ENCODE results near the gene WNT9A. TPM values are rescaled to one million over a fixed set of nuclear protein-coding genes. Genes with fewer than 3 reads are reported as not detected.

WNT9A gene
- polyA plus RNA-seq, 1 donor from 2014 or later: 0.57 TPM

- H3K27me3 ChIP-seq (ENCODE audit: insufficient read depth, low read depth, low read length): no peaks in the 10 kb centered on the region
- no peaks in the 10 kb centered on the region for H3F3A ChIP-seq (ENCODE audit: insufficient read depth, low read length, poor library complexity, severe bottlenecking)
- no peak overlapping the region for H3K9ac ChIP-seq (ENCODE audit: low read length)
- no peak overlapping the region for H2AFZ ChIP-seq (ENCODE audit: low read depth, low read length)
- no peaks in the 10 kb centered on the region for H4K20me1 ChIP-seq (ENCODE audit: insufficient read depth)
- no peak overlapping the region for H3K4me2 ChIP-seq (ENCODE audit: low read length)
- no peak for TF ChIP-seq TAF1 (IDR thresholded peaks at IDR 0.05; ENCODE audit: low read depth)
- no peak for TF ChIP-seq REST (IDR thresholded peaks at IDR 0.05; ENCODE audit: borderline replicate concordance)
- TF ChIP-seq SMC3 (conservative IDR thresholded peaks at IDR 0.05; ENCODE audit: poor library complexity): no peak
- no peak for TF ChIP-seq EZH2 (IDR thresholded peaks at IDR 0.05; ENCODE audit: borderline replicate concordance, insufficient read depth, low read length, poor library complexity, severe bottlenecking)
- TF ChIP-seq EP300 (conservative IDR thresholded peaks at IDR 0.05; ENCODE audit: poor library complexity, severe bottlenecking): no peak
- no peaks in the 10 kb centered on the region for H3K9me3 ChIP-seq (ENCODE audit: low read length)
- no peak overlapping the region for H3K4me3 ChIP-seq (ENCODE audit: low read length)
- H3K36me3 ChIP-seq (ENCODE audit: insufficient read depth, low read length): no peaks in the 10 kb centered on the region
- H3K9me2 ChIP-seq (ENCODE audit: insufficient read depth, low read length): no peaks in the 10 kb centered on the region
- no peaks in the 10 kb centered on the region for H3K79me2 ChIP-seq (replicated peaks; ENCODE audit: insufficient read depth, low read length)
- H3K27ac ChIP-seq (ENCODE audit: low read length): no peak overlapping the region
Measured at GRCh38 chr1:227907439-227908015, 40.2 kb downstream of the WNT9A start.

GRCh38 chr1:227906550-227907071 is 41.1 kb downstream of the WNT9A start:
- Histone ChIP-seq H3K27me3 (ENCODE audit: insufficient read depth, low read depth, low read length) (no peaks in the 10 kb centered on the region), H4K20me1 (ENCODE audit: insufficient read depth) (no peaks in the 10 kb centered on the region), H3K9me2 (ENCODE audit: insufficient read depth, low read length) (no peaks in the 10 kb centered on the region), H3K9ac (ENCODE audit: low read length) (no peak overlapping the region), H3K4me2 (ENCODE audit: low read length) (no peak overlapping the region), H3K36me3 (ENCODE audit: insufficient read depth, low read length) (no peaks in the 10 kb centered on the region), H3K9me3 (ENCODE audit: low read length) (no peaks in the 10 kb centered on the region), H3K79me2 (replicated peaks; ENCODE audit: insufficient read depth, low read length) (no peaks in the 10 kb centered on the region), H3K4me3 (ENCODE audit: low read length) (no peak overlapping the region), H2AFZ (ENCODE audit: low read depth, low read length) (no peak overlapping the region), H3F3A (ENCODE audit: insufficient read depth, low read length, poor library complexity, severe bottlenecking) (no peaks in the 10 kb centered on the region), H3K27ac (ENCODE audit: low read length) (no peak overlapping the region)
- TF ChIP-seq POLR2AphosphoS5 (IDR thresholded peaks at IDR 0.05): no peak
- no peak for TF ChIP-seq CTCF (IDR thresholded peaks at IDR 0.05; ENCODE audit: poor library complexity, severe bottlenecking)
- TF ChIP-seq RAD21 (conservative IDR thresholded peaks at IDR 0.05): no peak
- TF ChIP-seq EP300 (conservative IDR thresholded peaks at IDR 0.05; ENCODE audit: poor library complexity, severe bottlenecking): no peak
- TF ChIP-seq REST (IDR thresholded peaks at IDR 0.05; ENCODE audit: borderline replicate concordance): no peak
- TF ChIP-seq MXI1 (conservative IDR thresholded peaks at IDR 0.05; ENCODE audit: poor library complexity, severe bottlenecking): no peak
- no peak for TF ChIP-seq EZH2 (IDR thresholded peaks at IDR 0.05; ENCODE audit: borderline replicate concordance, insufficient read depth, low read length, poor library complexity, severe bottlenecking)
- no peak for TF ChIP-seq SMC3 (conservative IDR thresholded peaks at IDR 0.05; ENCODE audit: poor library complexity)
- TF ChIP-seq TAF1 (IDR thresholded peaks at IDR 0.05; ENCODE audit: low read depth): no peak

Measured in neural cell (in vitro differentiated cells).